Measurements from ENCODE around the gene NUP210L. TPM values are rescaled to one million over a fixed set of nuclear protein-coding genes. Genes with fewer than 3 reads are reported as not detected.
"Not testable (repeated sequence)": the region's sequence is repeated elsewhere in the genome, so short reads cannot be mapped to it uniquely, and the experiment has no call there.

Gene NUP210L
- total and polyA plus RNA-seq, 4 donors, result 0.08 TPM; not detected in 3

DNA sequence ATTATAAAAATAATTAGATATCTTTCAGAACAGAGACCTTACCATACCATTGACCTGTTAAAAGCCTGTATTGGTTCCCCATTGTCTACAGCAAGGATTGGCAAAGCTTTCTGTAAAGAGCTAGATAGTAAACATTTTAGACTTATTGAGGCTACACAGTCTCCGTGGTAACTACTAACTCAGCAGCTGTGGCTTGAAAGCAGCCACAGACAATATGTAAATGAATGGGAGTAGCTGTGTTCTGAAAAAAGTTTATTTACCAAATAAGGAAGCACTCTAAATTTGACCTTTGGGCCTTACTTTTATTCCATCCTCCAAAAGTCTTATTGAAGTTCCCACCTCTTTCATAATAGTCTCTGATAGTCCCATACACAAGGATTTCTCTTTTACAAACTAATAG lies 39.7 kb downstream of the NUP210L start:
- no peak for DNase-seq (ENCODE audit: low spot score)
- WGBS, result 35% methylated on average over 1 of the region's 1 CpG
- TF ChIP-seq HNF4A (conservative IDR thresholded peaks at IDR 0.05) (peak; percentile 15 to 40), ZBTB33 (IDR thresholded peaks at IDR 0.05) (no peak), YY1 (IDR thresholded peaks at IDR 0.05) (no peak), GABPA (IDR thresholded peaks at IDR 0.05 in 1 of 2, conservative IDR thresholded peaks at IDR 0.05 in 1 of 2) (no peak), SP1 (IDR thresholded peaks at IDR 0.05) (peak; percentile 44)
- H3K9ac ChIP-seq (ENCODE audit: low read depth in 1 of 2, low read length in 2 of 2), result no peak overlapping the region
- H3K27me3 ChIP-seq (ENCODE audit: control insufficient read depth in 4 of 4, insufficient read depth in 4 of 4, low read length in 3 of 4), result no peaks in the 10 kb centered on the region
- no peak overlapping the region for H3K4me3 ChIP-seq (ENCODE audit: low read depth in 1 of 3, low read length in 3 of 3)
- H3K9me3 ChIP-seq (ENCODE audit: control insufficient read depth in 4 of 4, low read length in 3 of 4), result no peaks in the 10 kb centered on the region
- H3K4me1 ChIP-seq (ENCODE audit: control insufficient read depth in 4 of 4, insufficient read depth in 4 of 4, low read length in 3 of 4), result no peaks in the 10 kb centered on the region
- H3K27ac ChIP-seq (ENCODE audit: low read depth in 1 of 2, low read length in 2 of 2), result no peak overlapping the region
- no peaks in the 10 kb centered on the region for H3K36me3 ChIP-seq (ENCODE audit: control insufficient read depth in 4 of 4, insufficient read depth in 3 of 4, low read depth in 1 of 4, low read length in 3 of 4)

DNA sequence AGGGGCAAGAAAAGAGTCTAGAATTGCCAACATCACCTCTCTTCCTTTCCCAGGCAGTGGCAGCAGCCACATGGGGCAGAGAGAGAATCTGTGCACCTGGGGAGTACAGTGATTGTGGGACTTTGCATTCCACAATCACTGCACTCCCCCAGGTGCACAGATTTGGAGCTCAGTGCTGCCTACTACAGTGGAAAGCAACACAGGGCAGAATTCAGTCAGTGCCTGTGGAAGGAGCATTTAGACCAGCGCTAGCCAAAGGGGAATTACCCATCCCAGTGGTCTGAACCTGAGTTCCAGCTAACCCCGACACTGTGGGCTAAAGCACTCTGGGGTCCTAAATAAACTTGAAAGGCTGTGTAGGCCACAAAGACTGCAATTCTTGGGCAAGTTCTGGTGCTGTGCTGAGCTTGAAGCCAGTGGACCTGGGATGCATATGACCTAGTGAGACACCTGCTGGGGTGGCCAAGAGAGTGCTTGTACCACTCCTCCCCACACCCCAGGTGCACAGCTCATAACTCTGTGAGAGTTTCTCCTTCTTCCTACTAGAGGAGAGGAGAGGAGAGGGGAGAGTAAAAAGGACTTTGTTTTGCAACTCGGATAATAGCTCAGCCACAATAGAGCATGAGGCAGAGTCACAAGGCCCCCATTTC lies 50.3 kb downstream of the NUP210L start:
- Histone ChIP-seq H3K27me3 (ENCODE audit: control insufficient read depth in 4 of 4, insufficient read depth in 4 of 4, low read length in 3 of 4) (no peaks in the 10 kb centered on the region), H3K27ac (ENCODE audit: low read depth in 1 of 2, low read length in 2 of 2) (no peak overlapping the region), H3K36me3 (ENCODE audit: control insufficient read depth in 4 of 4, insufficient read depth in 3 of 4, low read depth in 1 of 4, low read length in 3 of 4) (no peaks in the 10 kb centered on the region), H3K4me1 (ENCODE audit: control insufficient read depth in 4 of 4, insufficient read depth in 4 of 4, low read length in 3 of 4) (no peaks in the 10 kb centered on the region), H3K4me3 (ENCODE audit: low read depth in 1 of 3, low read length in 3 of 3) (no peak overlapping the region), H3K9ac (ENCODE audit: low read depth in 1 of 2, low read length in 2 of 2) (no peak overlapping the region), H3K9me3 (ENCODE audit: control insufficient read depth in 4 of 4, low read length in 3 of 4) (no peaks in the 10 kb centered on the region)
- no peak for DNase-seq (ENCODE audit: low spot score)
- TF ChIP-seq ZBTB33 (IDR thresholded peaks at IDR 0.05) (no peak), GABPA (IDR thresholded peaks at IDR 0.05 in 1 of 2, conservative IDR thresholded peaks at IDR 0.05 in 1 of 2) (no peak), HNF4A (conservative IDR thresholded peaks at IDR 0.05) (no peak), RXRA (IDR thresholded peaks at IDR 0.05) (no peak), CTCF (IDR thresholded peaks at IDR 0.05; ENCODE audit: low read depth, low read length, missing input control) (no peak), FOXA1 (IDR thresholded peaks at IDR 0.05) (no peak), JUND (IDR thresholded peaks at IDR 0.05) (no peak), SP1 (IDR thresholded peaks at IDR 0.05) (no peak), YY1 (IDR thresholded peaks at IDR 0.05) (no peak), FOXA2 (IDR thresholded peaks at IDR 0.05) (no peak), RAD21 (IDR thresholded peaks at IDR 0.05) (no peak), EGR1 (IDR thresholded peaks at IDR 0.05; ENCODE audit: low read depth in 2 of 2) (no peak), TAF1 (conservative IDR thresholded peaks at IDR 0.05) (no peak)
- TF ChIP-seq, protein P1, sequence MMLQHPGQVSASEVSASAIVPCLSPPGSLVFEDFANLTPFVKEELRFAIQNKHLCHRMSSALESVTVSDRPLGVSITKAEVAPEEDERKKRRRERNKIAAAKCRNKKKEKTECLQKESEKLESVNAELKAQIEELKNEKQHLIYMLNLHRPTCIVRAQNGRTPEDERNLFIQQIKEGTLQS (IDR thresholded peaks at IDR 0.05), result no peak
- WGBS, result 77% methylated on average over 3 of the region's 3 CpGs

DNA sequence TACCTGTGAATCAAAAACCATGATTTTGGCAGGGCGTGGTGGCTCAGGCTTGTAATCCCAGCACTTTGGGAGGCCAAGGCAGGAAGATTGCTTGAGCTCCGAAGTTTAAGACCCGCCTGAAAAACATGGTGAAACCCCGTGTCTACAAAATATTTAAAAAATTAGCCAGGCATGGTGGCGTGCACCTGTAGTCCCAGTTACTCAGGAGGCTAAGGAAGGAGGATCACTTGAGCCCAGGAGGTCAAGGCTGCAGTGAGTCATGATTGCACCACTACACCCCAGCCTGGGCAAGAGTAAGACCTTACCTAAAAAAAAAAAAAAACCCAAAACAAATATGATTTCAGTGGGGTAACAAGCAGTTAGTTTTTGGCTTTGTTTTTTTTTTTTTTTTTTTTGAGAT lies 54.7 kb downstream of the NUP210L start:
- not testable (repeated sequence) for H3K27me3 ChIP-seq (ENCODE audit: control insufficient read depth in 4 of 4, insufficient read depth in 4 of 4, low read length in 3 of 4); H3K4me3 ChIP-seq (ENCODE audit: low read depth in 1 of 3, low read length in 3 of 3); H3K36me3 ChIP-seq (ENCODE audit: control insufficient read depth in 4 of 4, insufficient read depth in 3 of 4, low read depth in 1 of 4, low read length in 3 of 4); H3K4me1 ChIP-seq (ENCODE audit: control insufficient read depth in 4 of 4, insufficient read depth in 4 of 4, low read length in 3 of 4); DNase-seq (ENCODE audit: low spot score); H3K27ac ChIP-seq (ENCODE audit: low read depth in 1 of 2, low read length in 2 of 2); H3K9ac ChIP-seq (ENCODE audit: low read depth in 1 of 2, low read length in 2 of 2); H3K9me3 ChIP-seq (ENCODE audit: control insufficient read depth in 4 of 4, low read length in 3 of 4)
- 95% methylated on average over 5 of the region's 5 CpGs for WGBS

Measured in liver (tissue), 9 donors.